ENCODE results near the gene SLC10A1.

- TF ChIP-seq, protein P1, sequence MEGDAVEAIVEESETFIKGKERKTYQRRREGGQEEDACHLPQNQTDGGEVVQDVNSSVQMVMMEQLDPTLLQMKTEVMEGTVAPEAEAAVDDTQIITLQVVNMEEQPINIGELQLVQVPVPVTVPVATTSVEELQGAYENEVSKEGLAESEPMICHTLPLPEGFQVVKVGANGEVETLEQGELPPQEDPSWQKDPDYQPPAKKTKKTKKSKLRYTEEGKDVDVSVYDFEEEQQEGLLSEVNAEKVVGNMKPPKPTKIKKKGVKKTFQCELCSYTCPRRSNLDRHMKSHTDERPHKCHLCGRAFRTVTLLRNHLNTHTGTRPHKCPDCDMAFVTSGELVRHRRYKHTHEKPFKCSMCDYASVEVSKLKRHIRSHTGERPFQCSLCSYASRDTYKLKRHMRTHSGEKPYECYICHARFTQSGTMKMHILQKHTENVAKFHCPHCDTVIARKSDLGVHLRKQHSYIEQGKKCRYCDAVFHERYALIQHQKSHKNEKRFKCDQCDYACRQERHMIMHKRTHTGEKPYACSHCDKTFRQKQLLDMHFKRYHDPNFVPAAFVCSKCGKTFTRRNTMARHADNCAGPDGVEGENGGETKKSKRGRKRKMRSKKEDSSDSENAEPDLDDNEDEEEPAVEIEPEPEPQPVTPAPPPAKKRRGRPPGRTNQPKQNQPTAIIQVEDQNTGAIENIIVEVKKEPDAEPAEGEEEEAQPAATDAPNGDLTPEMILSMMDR (IDR thresholded peaks at IDR 0.05) = no peak
- TF ChIP-seq POLR2A (IDR thresholded peaks at IDR 0.05) = no peak
Measured at GRCh38 chr14:69795691-69796090, 1.4 kb downstream of the SLC10A1 start.
